Caco-2 (cell line): ENCODE measurements around the gene ABCB11. TPM values are rescaled to one million over a fixed set of nuclear protein-coding genes. Genes with fewer than 3 reads are reported as not detected.

ENCODE experiments used
- BruUV-seq: library from RNA; stranded (reverse); fragments of 400-500 nt; replicated peaks from 2 replicates; lab custom pipeline; 2021; lab: Mats Ljungman, UMichigan
- CTCF ChIA-PET: fragments of 300-600 bp; sonication (Branson Sonifier 250); formaldehyde crosslinking; loops from one replicate; lab custom pipeline; 2022; ENCODE audit warnings: antibody characterized with exemption; lab: Charles Lee
- POLR2A ChIA-PET: fragments of 300-600 bp; sonication (Branson Sonifier 250); formaldehyde crosslinking; loops from one replicate; lab custom pipeline; 2022; ENCODE audit warnings: antibody characterized with exemption; lab: Charles Lee
- DNase-seq, 2 experiments: peaks; one replicate each; pipeline versions ENCODE4 v3.0.0 to v3.0.0-alpha.2; 2020 to 2022
- H3K27me3 ChIP-seq: replicated peaks from 2 replicates; pipeline ENCODE4 v1.6.0; 2011; ENCODE audit warnings: low read length; ENCODE audit not compliant: control insufficient read depth, insufficient read depth
- H3K36me3 ChIP-seq: 2 replicates; pipeline ENCODE4 v1.5.1; 2011; ENCODE audit warnings: low read length; ENCODE audit not compliant: control insufficient read depth, insufficient read depth
- H3K4me1 ChIP-seq: fragments of 250-450 bp; sonication (Bioruptor Pico); 2 replicates; pipeline ENCODE4 v1.5.1; 2020; ENCODE audit warnings: mild to moderate bottlenecking
- H3K4me3 ChIP-seq: 2 replicates; pipeline ENCODE4 v1.5.1; 2011; ENCODE audit warnings: low read depth, mild to moderate bottlenecking, control low read depth, low read length
- H3K9me3 ChIP-seq: fragments of 250-450 bp; sonication (Bioruptor Pico); 2 replicates; pipeline ENCODE4 v1.5.1; 2020; ENCODE audit warnings: mild to moderate bottlenecking, moderate library complexity
- H3K27ac Mint-ChIP-seq: one replicate; pipeline ENCODE4 v1.8.0; 2022; ENCODE audit warnings: mixed read lengths; ENCODE audit not compliant: unreplicated experiment
- H3K27me3 Mint-ChIP-seq: one replicate; pipeline ENCODE4 v1.8.0; 2022; ENCODE audit warnings: mixed read lengths; ENCODE audit not compliant: insufficient read depth, unreplicated experiment
- H3K36me3 Mint-ChIP-seq: one replicate; pipeline ENCODE4 v1.8.0; 2022; ENCODE audit warnings: mild to moderate bottlenecking, mixed read lengths; ENCODE audit not compliant: insufficient read depth, unreplicated experiment
- H3K4me1 Mint-ChIP-seq: one replicate; pipeline ENCODE4 v1.8.0; 2022; ENCODE audit warnings: low read depth, mixed read lengths; ENCODE audit not compliant: unreplicated experiment
- H3K4me3 Mint-ChIP-seq: one replicate; pipeline ENCODE4 v1.8.0; 2022; ENCODE audit warnings: mild to moderate bottlenecking, moderate library complexity, mixed read lengths; ENCODE audit not compliant: unreplicated experiment
- H3K9me3 Mint-ChIP-seq: one replicate; pipeline ENCODE4 v1.8.0; 2022; ENCODE audit warnings: mixed read lengths; ENCODE audit not compliant: unreplicated experiment
- intact Hi-C: fragments of 100-400 bp; cut with micrococcal nuclease; formaldehyde crosslinking; loops from one replicate; pipeline ENCODE4 v1.10.0; 2022; ENCODE audit not compliant: unreplicated experiment
- total RNA-seq: library from RNA; stranded (reverse); gene quantifications from 2 replicates; pipeline ENCODE4 v1.2.3, GENCODE V29; 2022
- TF ChIP-seq, protein P1 (sequence below), 2 experiments: fragments of 200-600 bp in 1 of 2; IDR thresholded peaks; 1 replicate in 1 of 2; 2 replicates in 1 of 2; pipeline versions ENCODE4 v1.5.1 to v1.8.0; 2011 to 2022; ENCODE audit warnings: antibody characterized with exemption in 1 of 2, control low read depth in 1 of 2, inconsistent platforms in 1 of 2, low read depth in 1 of 2, low read length in 1 of 2, mild to moderate bottlenecking in 1 of 2, moderate library complexity in 1 of 2; ENCODE audit not compliant: insufficient read depth in 1 of 2, severe bottlenecking in 1 of 2, unreplicated experiment in 1 of 2

ABCB11 gene
- total RNA-seq, 1 experiment from 2014 or later = not detected

DNA sequence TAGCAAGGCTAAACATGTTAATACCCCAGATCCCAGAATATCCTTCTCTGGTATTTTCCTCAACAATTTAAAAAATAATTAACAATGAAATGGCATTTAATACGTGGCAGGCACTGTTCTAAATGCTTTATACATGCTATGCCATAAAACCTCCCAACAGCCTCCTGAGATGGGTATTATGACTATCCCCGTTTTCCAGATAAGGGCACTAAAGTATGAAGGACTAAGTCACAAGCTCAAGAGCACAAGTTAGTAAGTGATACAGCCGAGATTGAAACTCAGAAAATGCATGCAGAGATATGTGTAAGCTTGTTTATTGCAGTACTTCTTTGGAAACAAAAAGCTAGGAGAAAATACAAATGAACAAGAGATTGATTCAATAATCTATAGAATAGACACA is 8.0 kb downstream of the ABCB11 start:
- intact Hi-C loops = no loop called here
- H3K4me1 Mint-ChIP-seq = no peaks in the 10 kb centered on the region
- BruUV-seq = no TSS peak

DNA sequence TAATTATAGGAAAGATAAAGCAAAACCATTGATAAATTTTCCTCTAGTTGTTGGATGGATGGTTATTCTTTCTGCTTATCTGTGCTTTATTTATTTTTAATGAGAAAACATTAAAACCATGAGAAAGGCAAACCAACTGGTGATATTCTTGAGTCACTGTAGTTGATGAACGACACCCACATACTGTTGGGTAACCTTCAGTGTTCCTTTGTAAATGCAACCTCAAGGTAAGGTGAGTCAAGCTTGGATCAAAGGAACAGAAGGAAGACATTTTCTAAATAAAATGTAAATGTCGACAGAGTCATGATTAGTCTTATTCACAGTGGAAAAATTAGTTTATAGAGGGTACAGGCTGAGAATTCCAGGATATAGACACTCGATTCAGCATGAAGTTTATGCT is 12.7 kb downstream of the ABCB11 start:
- BruUV-seq = no TSS peak
- Histone ChIP-seq H3K36me3 (no peaks in the 10 kb centered on the region), H3K4me1 (no peaks in the 10 kb centered on the region), H3K4me3 (no peak overlapping the region), H3K9me3 (no peaks in the 10 kb centered on the region; the same call in 1 of the 2 replicates), H3K27me3 (no peaks in the 10 kb centered on the region)
- Mint-ChIP-seq H3K4me3 (no peak overlapping the region), H3K4me1 (no peaks in the 10 kb centered on the region), H3K36me3 (no peaks in the 10 kb centered on the region), H3K27me3 (peaks cover 15% of the 10 kb centered on the region), H3K9me3 (no peaks in the 10 kb centered on the region), H3K27ac (no peak overlapping the region)
- no peak for DNase-seq
- CTCF ChIA-PET = no interaction called here
- POLR2A ChIA-PET = no interaction called here
- intact Hi-C loops = no loop called here
- TF ChIP-seq, protein P1, sequence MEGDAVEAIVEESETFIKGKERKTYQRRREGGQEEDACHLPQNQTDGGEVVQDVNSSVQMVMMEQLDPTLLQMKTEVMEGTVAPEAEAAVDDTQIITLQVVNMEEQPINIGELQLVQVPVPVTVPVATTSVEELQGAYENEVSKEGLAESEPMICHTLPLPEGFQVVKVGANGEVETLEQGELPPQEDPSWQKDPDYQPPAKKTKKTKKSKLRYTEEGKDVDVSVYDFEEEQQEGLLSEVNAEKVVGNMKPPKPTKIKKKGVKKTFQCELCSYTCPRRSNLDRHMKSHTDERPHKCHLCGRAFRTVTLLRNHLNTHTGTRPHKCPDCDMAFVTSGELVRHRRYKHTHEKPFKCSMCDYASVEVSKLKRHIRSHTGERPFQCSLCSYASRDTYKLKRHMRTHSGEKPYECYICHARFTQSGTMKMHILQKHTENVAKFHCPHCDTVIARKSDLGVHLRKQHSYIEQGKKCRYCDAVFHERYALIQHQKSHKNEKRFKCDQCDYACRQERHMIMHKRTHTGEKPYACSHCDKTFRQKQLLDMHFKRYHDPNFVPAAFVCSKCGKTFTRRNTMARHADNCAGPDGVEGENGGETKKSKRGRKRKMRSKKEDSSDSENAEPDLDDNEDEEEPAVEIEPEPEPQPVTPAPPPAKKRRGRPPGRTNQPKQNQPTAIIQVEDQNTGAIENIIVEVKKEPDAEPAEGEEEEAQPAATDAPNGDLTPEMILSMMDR (IDR thresholded peaks at IDR 0.05; ENCODE audit: insufficient read depth in 1 of 2, low read depth in 1 of 2, low read length in 1 of 2, severe bottlenecking in 1 of 2, unreplicated experiment in 1 of 2) = no peak

More for the DNA sequence above, 8.0 kb downstream of the ABCB11 start:
- Histone ChIP-seq H3K9me3 (no peaks in the 10 kb centered on the region; the same call in 1 of the 2 replicates), H3K4me3 (no peak overlapping the region), H3K27me3 (no peaks in the 10 kb centered on the region), H3K36me3 (no peaks in the 10 kb centered on the region), H3K4me1 (no peaks in the 10 kb centered on the region)
- ChIA-PET POLR2A (no interaction called here), CTCF (no interaction called here)
- Mint-ChIP-seq H3K27ac (no peak overlapping the region), H3K4me3 (no peak overlapping the region), H3K9me3 (no peaks in the 10 kb centered on the region), H3K27me3 (peaks cover 8% of the 10 kb centered on the region), H3K36me3 (no peaks in the 10 kb centered on the region)
- TF ChIP-seq, protein P1 (IDR thresholded peaks at IDR 0.05; ENCODE audit: insufficient read depth in 1 of 2, low read depth in 1 of 2, low read length in 1 of 2, severe bottlenecking in 1 of 2, unreplicated experiment in 1 of 2) = no peak
- DNase-seq = no peak

DNA sequence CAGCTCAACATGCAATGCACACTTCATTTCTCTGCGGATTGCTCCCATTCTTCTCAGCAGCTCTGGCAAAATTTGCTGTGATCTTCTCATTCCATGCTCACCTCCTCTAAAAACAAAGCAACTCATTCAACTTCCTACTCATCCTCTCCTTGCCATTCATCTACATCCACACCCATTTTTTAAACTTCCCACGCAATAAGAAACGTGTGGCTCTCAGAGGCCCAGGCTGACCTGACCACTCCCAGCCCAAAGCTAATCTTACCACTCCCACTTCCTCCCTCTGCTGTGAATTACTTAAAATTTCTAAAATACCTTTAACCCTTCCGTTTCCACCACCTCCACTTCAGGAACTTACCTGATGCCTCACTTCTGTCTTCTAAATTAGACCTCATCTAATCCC is 15.2 kb downstream of the ABCB11 start:
- Histone ChIP-seq H3K9me3 (no peaks in the 10 kb centered on the region; the same call in 1 of the 2 replicates), H3K4me3 (no peak overlapping the region), H3K4me1 (peaks cover 2% of the 10 kb centered on the region; the same call in 1 of the 2 replicates), H3K36me3 (no peaks in the 10 kb centered on the region), H3K27me3 (no peaks in the 10 kb centered on the region)
- CTCF ChIA-PET = no interaction called here
- Mint-ChIP-seq H3K27ac (no peak overlapping the region), H3K4me1 (peaks cover 7% of the 10 kb centered on the region), H3K9me3 (no peaks in the 10 kb centered on the region), H3K4me3 (no peak overlapping the region), H3K27me3 (peaks cover 15% of the 10 kb centered on the region), H3K36me3 (no peaks in the 10 kb centered on the region)
- intact Hi-C loops = no loop called here
- TF ChIP-seq, protein P1 (IDR thresholded peaks at IDR 0.05; ENCODE audit: insufficient read depth in 1 of 2, low read depth in 1 of 2, low read length in 1 of 2, severe bottlenecking in 1 of 2, unreplicated experiment in 1 of 2) = no peak
- DNase-seq = no peak
- POLR2A ChIA-PET = no interaction called here
- no TSS peak for BruUV-seq
